WI38 (cell line): ENCODE results near the gene DHRSX.
A peak's percentile ranks its signal among the peaks of the same experiment; 100 is the strongest.

ENCODE experiments used
- H3K4me3 ChIP-seq: 2 replicates; pipeline ENCODE4 v1.5.1; 2011; ENCODE audit warnings: low read depth, mild to moderate bottlenecking, control low read depth, low read length
- TF ChIP-seq, protein P1 (sequence below): IDR thresholded peaks from 2 replicates; pipeline ENCODE4 v1.5.1; 2012; ENCODE audit warnings: low read depth, mild to moderate bottlenecking, control low read depth, low read length

DHRSX gene

DNA sequence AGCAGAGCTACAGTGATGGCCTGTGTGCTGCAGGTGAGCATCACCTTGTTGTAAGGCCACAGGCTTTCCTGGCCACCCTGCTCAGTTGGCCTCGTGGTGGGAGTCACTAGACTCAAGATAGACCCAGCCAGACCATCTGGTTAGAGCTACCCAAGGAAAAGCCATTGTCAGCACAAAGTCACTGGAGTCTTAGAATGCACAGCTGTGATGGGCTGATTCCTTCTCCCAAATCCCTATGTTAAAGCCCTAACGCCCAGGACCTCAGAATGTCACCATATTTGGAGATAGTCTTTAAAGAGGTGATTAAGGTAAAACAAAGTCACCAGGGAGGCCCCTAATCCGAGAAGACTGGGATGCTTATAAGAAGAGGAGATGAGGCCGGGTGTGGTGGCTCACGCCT is 173.4 kb downstream of the DHRSX start:
- H3K4me3 ChIP-seq = no peak overlapping the region
- TF ChIP-seq, protein P1, sequence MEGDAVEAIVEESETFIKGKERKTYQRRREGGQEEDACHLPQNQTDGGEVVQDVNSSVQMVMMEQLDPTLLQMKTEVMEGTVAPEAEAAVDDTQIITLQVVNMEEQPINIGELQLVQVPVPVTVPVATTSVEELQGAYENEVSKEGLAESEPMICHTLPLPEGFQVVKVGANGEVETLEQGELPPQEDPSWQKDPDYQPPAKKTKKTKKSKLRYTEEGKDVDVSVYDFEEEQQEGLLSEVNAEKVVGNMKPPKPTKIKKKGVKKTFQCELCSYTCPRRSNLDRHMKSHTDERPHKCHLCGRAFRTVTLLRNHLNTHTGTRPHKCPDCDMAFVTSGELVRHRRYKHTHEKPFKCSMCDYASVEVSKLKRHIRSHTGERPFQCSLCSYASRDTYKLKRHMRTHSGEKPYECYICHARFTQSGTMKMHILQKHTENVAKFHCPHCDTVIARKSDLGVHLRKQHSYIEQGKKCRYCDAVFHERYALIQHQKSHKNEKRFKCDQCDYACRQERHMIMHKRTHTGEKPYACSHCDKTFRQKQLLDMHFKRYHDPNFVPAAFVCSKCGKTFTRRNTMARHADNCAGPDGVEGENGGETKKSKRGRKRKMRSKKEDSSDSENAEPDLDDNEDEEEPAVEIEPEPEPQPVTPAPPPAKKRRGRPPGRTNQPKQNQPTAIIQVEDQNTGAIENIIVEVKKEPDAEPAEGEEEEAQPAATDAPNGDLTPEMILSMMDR = no peak

DNA sequence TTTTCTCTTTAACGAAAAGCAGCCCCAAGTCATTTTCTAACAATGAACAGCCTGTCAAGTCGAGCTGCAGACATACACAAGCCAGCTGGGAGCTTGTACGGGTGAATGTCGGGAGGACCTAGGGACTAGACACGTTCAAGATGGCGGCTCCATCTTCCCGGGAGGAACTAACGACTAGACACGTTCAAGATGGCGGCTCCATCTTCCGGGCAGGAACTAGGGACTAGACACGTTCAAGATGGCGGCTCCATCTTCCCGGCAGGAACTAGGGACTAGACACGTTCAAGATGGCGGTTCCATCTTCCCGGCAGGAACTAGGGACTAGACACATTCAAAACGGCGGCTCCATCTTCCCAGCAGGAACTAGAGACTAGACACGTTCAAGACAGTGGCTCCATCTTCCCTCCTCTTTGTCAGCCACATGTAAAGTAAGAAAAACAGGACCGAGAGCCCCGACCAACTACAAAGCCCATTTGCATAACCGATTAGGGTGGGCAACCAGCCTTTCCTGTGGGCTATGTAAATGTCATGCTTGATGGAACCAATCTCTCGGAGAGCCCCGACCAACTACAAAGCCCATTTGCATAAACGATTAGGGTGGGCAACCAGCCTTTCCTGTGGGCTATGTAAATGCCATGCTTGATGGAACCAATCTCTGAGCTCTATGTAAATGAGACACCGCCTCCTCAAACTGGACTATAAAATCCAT is 175.5 kb downstream of the DHRSX start:
- TF ChIP-seq, protein P1 = no peak
- H3K4me3 ChIP-seq = no peak overlapping the region

DNA sequence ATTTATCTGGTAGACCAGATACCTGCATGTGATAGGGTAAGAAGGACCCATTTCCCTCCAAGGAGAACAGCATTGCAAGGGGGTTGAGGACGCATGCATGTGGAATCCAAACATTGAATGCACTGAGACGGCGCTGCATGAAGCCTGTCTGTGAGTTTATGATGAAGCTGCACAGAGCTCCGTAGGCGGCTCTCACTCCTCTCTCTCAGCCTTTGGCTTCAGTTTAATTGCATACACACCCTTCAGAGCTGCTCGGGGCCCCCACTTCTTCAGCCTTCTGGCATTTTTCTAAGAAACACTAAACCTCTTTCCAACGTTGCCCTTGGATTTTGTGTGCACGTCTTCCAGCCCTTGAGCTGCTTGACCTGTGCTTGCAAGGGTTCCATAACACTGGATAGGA is 176.6 kb downstream of the DHRSX start:
- TF ChIP-seq, protein P1 = no peak
- no peak overlapping the region for H3K4me3 ChIP-seq

DNA sequence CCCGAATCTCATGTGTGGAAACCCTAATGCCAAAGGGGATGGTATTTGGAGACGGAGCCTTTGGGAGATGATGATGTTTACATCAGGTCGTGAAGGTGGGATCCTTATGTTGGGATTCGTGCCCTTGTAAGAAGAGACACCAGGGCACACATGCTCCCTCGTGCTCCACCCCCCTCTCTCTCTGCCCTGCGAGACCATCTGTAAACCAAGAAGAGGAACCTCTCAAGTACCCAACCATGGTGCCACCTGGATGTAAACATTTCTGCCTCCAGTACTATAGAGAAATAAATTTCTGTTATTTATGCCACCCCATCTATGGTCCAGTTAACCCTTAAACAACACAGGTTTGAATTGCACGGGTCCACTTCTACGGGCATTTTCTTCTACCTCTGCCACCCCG is 179.4 kb downstream of the DHRSX start:
- TF ChIP-seq, protein P1 = no peak

DNA sequence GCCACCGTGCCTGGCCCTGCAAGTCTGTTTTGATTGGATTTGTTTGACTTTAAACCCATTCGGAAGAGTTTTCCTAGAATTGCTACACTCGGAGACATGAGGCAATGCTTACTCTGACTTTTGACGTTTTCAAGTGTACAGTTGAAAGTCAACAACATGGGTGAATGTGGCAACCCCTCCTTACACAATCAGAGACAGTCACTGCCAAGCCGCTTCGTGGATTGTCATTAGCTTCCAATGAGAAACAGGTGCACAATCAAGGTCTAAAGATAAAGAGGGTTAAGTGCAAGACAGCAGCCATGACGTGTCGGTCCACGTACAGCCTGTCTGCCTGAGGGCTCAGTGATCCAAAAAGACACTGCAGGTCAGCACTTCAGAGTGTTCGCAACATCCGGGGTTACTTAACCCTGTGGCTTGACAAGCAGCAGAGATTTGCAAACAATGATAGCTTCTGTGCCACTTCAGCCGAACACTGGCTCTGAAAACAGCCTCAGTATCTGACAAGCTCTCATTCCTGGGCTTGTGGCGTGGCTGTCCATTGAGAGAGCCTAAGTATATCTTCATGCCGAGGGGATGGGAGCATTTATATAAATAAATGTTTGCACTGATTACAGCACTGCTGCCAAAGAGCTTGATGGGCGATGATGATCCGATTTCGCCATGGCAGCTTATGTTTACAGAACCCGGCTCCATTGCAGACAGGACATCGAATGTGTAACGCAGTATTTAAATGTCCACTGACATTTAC is 180.0 kb downstream of the DHRSX start:
- TF ChIP-seq, protein P1 = no peak
- peak overlapping the region; percentile 29 for H3K4me3 ChIP-seq

More for the DNA sequence above, 179.4 kb downstream of the DHRSX start:
- H3K4me3 ChIP-seq = no peak overlapping the region

DNA sequence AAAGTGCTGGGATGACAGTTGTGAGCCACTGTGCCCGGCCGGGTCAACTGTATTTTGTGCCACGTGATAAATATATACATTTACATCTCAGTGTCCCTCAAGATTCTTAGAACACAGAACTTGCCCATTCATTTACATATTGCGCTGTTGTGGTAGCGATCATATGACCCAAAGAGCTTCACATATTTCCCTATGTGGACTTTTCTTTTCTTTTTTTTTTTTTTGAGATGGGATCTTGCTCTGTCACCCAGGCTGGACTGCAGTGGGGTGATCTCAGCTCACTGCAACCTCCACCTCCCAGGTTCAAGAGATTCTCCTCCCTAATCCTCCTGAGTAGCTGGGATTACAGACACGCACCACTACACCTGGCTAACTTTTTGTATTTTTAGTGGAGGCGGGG is 180.7 kb downstream of the DHRSX start:
- TF ChIP-seq, protein P1 = no peak
- no peak overlapping the region for H3K4me3 ChIP-seq

DNA sequence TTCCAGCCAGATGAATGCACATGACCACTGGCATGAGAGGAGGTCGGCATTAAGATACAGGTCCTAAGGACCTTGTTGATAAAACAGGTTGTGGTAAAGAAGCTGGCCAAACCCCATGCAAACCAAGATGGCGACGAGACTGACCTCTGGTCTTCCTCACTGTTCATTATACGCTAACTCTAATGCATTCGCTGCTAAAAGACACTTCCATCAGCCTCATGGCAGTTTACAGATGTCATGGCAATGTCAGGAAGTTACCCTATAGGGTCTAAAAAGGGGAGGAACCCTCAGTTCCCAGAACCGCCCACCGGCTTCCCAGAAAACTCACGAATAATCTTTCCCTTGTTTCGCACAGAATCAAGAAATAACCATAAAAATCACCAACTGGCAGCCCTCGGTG is 182.4 kb downstream of the DHRSX start:
- H3K4me3 ChIP-seq = no peak overlapping the region
- TF ChIP-seq, protein P1 = no peak
